Effector CD8-positive, alpha-beta T cell (primary cell): ENCODE data around the gene CDH18.

Experiments used
- DNase-seq: peaks from one replicate; lab custom pipeline; 2025; lab: John Stamatoyannopoulos, UW

CDH18 gene

DNA sequence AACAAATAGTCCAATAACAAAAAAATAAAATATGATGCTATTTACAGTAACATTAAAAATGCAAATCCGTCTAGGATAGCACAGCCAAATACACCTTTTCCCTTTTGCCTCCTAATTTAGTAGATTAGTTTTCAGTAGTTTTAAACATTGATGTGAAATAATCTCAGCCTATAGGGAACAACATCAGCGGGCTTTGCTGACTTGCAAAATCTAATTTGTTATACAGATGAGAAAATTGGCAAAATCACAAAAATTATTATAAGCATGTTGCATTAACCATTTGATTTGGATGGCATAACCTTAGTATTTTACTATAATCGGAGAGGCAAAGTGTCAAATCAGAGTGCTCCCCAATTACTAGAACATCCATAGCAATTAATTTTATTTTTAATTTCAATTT lies 563.5 kb downstream of the CDH18 start:
- no peak for DNase-seq
